A549 treated with GW870086 at 1 μM for 4 hours (cell line): ENCODE data around the gene PVALEF. TPM values are rescaled to one million over a fixed set of nuclear protein-coding genes. Genes with fewer than 3 reads are reported as not detected.

Experiments used
- total RNA-seq: library from RNA; stranded (reverse); fragments of 200-300 nt; extraction: Qiagen RNA extraction; gene quantifications from 5 replicates; pipeline ENCODE4 v1.2.3, GENCODE V29; 2022; ENCODE audit warnings: low read depth

PVALEF gene
- total RNA-seq = not detected in 5 replicates

GRCh38 chr17:81165246-81166032 lies at the start of gene PVALEF:
TSS of gene PVALEF (plus strand) at chr17:81165507. CDS start at chr17:81181227, 15,720 bp downstream.

GRCh38 chr17:81166033-81166492 lies 756 bp downstream of the PVALEF start, which contains the start of gene AATK:
TSS of gene AATK (minus strand) at chr17:81166221. CDS start at chr17:81165992, 229 bp downstream.

GRCh38 chr17:81222906-81223761 lies 57.8 kb downstream of the PVALEF start, which contains the start of gene CEP131:
TSS of gene CEP131 (minus strand) at chr17:81222965. CDS start at chr17:81220056, 2,909 bp downstream.

Other genes starting within 250 kb of the PVALEF start
- 30.1 to 35.9 TPM (median 35.1 TPM) in 5 replicates for gene CHMP6, start 173.7 kb upstream of the PVALEF start, total RNA-seq
- 99.6 to 123 TPM (median 114 TPM) in 5 replicates for gene BAIAP2, start 130.4 kb upstream of the PVALEF start, total RNA-seq
- 0.25 to 0.78 TPM (median 0.52 TPM) in 5 replicates for gene AATK, start 714 bp downstream of the PVALEF start, total RNA-seq
- 6.2 to 8.4 TPM (median 8.3 TPM) in 5 replicates for gene CEP131, start 57.5 kb downstream of the PVALEF start, total RNA-seq
- 17.6 to 27.7 TPM (median 25.6 TPM) in 5 replicates for gene TEPSIN, start 73.5 kb downstream of the PVALEF start, total RNA-seq
- gene NDUFAF8, start 73.8 kb downstream of the PVALEF start, total RNA-seq = 130 to 222 TPM (median 202 TPM) in 5 replicates
- gene SLC38A10, start 129.8 kb downstream of the PVALEF start, total RNA-seq = 51.0 to 78.9 TPM (median 71.8 TPM) in 5 replicates
- 7.0 to 10.2 TPM (median 9.2 TPM) in 5 replicates for gene BAHCC1, start 229.9 kb downstream of the PVALEF start, total RNA-seq